Hepatocyte (in vitro differentiated cells): ENCODE data around the gene BANK1. TPM values are rescaled to one million over a fixed set of nuclear protein-coding genes. Genes with fewer than 3 reads are reported as not detected.

Experiments used
- DNase-seq: peaks from one replicate; pipeline ENCODE4 v3.0.0-alpha.2; 2016; ENCODE audit warnings: low spot score
- H2AFZ ChIP-seq: fragments of 200-600 bp; sonication (generic); 2 replicates; pipeline ENCODE4 v1.6.0; 2016; ENCODE audit warnings: antibody characterized with exemption, mild to moderate bottlenecking
- H3K27ac ChIP-seq: fragments of 200-600 bp; sonication (generic); 2 replicates; pipeline ENCODE4 v1.5.1; 2016; ENCODE audit warnings: mild to moderate bottlenecking
- H3K27me3 ChIP-seq: fragments of 200-600 bp; sonication (generic); 2 replicates; pipeline ENCODE4 v1.6.1; 2016
- H3K36me3 ChIP-seq: fragments of 200-600 bp; sonication (generic); replicated peaks from 2 replicates; pipeline ENCODE4 v1.5.1; 2016; ENCODE audit warnings: low read depth; ENCODE audit not compliant: insufficient read depth
- H3K4me1 ChIP-seq: fragments of 200-600 bp; sonication (generic); 2 replicates; pipeline ENCODE4 v1.5.1; 2016; ENCODE audit warnings: mild to moderate bottlenecking, moderate library complexity; ENCODE audit not compliant: insufficient read depth
- H3K4me2 ChIP-seq: fragments of 200-600 bp; sonication (generic); 2 replicates; pipeline ENCODE4 v1.6.0; 2016
- H3K4me3 ChIP-seq: fragments of 200-600 bp; sonication (generic); 2 replicates; pipeline ENCODE4 v1.5.1; 2016; ENCODE audit warnings: mild to moderate bottlenecking
- H3K79me2 ChIP-seq: fragments of 200-600 bp; sonication (generic); 2 replicates; pipeline ENCODE4 v1.6.0; 2017; ENCODE audit warnings: mild to moderate bottlenecking
- H3K9me2 ChIP-seq: fragments of 200-600 bp; sonication (generic); replicated peaks from 2 replicates; pipeline ENCODE4 v1.6.0; 2017; ENCODE audit warnings: mild to moderate bottlenecking; ENCODE audit not compliant: insufficient read depth
- H3K9me3 ChIP-seq: fragments of 200-600 bp; sonication (generic); 2 replicates; pipeline ENCODE4 v1.5.1; 2016; ENCODE audit warnings: low read depth, mild to moderate bottlenecking
- H4K20me1 ChIP-seq: fragments of 200-600 bp; sonication (generic); 2 replicates; pipeline ENCODE4 v1.6.0; 2016; ENCODE audit warnings: mild to moderate bottlenecking; ENCODE audit not compliant: insufficient read depth, poor library complexity, severe bottlenecking
- EZH2 ChIP-seq: fragments of 200-600 bp; sonication (generic); IDR thresholded peaks from 2 replicates; pipeline ENCODE4 v1.6.1; 2016; ENCODE audit warnings: antibody characterized with exemption, mild to moderate bottlenecking, borderline replicate concordance
- EZH2phosphoT487 ChIP-seq: fragments of 200-600 bp; sonication (generic); IDR thresholded peaks from one replicate; pipeline ENCODE4 v1.6.1; 2018; ENCODE audit warnings: antibody characterized with exemption, mild to moderate bottlenecking, low read depth, moderate library complexity; ENCODE audit not compliant: unreplicated experiment, severe bottlenecking
- WGBS: methylation state at CpG from one replicate; pipeline ENCODE4 v1.1.6; 2016; ENCODE audit warnings: low lambda C conversion rate; ENCODE audit errors: missing lambda C conversion rate; 5-methylcytosine and 5-hydroxymethylcytosine counted together
- polyA plus RNA-seq: library from polyadenylated mRNA; unstranded; fragments of >200 nt; fragmentation: Nextera tagmentation; extraction: Ambion mirVana; gene quantifications from 2 replicates; pipeline ENCODE4 v1.2.1, GENCODE V29; 2016
- total RNA-seq: library from RNA; depleted of rRNA; stranded (reverse); fragments of >200 nt; gene quantifications from 2 replicates; pipeline ENCODE4 v1.2.3, GENCODE V29; 2014
- TF ChIP-seq, protein P1 (sequence below): fragments of 200-600 bp; sonication (generic); IDR thresholded peaks from 2 replicates; pipeline ENCODE4 v1.5.1; 2016; ENCODE audit warnings: antibody characterized with exemption, mild to moderate bottlenecking; ENCODE audit not compliant: poor library complexity

Gene BANK1, protein sequence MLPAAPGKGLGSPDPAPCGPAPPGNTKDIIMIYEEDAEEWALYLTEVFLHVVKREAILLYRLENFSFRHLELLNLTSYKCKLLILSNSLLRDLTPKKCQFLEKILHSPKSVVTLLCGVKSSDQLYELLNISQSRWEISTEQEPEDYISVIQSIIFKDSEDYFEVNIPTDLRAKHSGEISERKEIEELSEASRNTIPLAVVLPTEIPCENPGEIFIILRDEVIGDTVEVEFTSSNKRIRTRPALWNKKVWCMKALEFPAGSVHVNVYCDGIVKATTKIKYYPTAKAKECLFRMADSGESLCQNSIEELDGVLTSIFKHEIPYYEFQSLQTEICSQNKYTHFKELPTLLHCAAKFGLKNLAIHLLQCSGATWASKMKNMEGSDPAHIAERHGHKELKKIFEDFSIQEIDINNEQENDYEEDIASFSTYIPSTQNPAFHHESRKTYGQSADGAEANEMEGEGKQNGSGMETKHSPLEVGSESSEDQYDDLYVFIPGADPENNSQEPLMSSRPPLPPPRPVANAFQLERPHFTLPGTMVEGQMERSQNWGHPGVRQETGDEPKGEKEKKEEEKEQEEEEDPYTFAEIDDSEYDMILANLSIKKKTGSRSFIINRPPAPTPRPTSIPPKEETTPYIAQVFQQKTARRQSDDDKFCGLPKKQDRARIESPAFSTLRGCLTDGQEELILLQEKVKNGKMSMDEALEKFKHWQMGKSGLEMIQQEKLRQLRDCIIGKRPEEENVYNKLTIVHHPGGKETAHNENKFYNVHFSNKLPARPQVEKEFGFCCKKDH
- total RNA-seq = 0.17 and 0.52 TPM in 2 replicates
- 0.29 and 2.2 TPM in 2 replicates for polyA plus RNA-seq

DNA sequence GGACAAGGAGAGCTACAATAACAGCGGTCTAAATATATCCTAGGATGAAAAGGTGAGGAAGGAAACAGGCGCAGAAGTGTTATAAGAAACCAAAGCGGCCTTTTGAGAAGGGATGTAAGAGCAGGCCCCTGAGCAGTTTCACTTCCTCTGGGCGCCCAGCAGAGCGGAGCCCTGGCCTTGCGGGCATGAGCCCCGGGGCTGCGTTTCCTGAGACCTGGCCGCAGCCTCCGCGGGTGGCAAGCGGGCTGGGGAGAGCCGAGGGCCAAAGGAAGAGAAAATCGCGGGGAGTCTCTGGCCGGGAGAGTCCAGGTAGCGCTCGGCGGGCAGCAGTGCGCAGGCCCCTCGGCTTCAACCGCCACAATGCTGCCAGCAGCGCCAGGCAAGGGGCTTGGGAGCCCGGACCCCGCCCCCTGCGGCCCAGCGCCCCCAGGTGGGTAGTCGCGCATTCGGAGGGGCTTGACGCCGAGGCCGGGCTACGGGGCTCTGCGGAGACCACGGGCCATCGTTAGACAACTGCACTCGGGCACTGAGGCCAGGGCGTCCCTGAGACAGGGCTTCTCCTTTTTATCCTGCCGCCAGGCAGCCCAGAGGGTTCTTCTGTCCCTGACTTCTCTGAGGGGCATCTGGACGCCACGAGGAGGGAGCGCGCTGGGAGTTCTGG, at the start of gene BANK1:
TSS of gene BANK1 (plus strand) at position 210 of the 661 bp plus-strand sequence. CDS start at position 361, 151 bp downstream.
- H2AFZ ChIP-seq = peak within 1 kb of the TSS; percentile 83
- H3K27me3 ChIP-seq = no peaks in the 10 kb centered on the region
- H3K79me2 ChIP-seq = no peaks in the 10 kb centered on the region
- 12% methylated on average over 36 of the region's 44 CpGs for WGBS
- no peaks in the 10 kb centered on the region for H3K9me2 ChIP-seq
- H3K9me3 ChIP-seq = no peaks in the 10 kb centered on the region
- H3K4me1 ChIP-seq = peaks cover 3% of the 10 kb centered on the region
- H3K27ac ChIP-seq = peak within 1 kb of the TSS; percentile 43
- no peaks in the 10 kb centered on the region for H4K20me1 ChIP-seq
- H3K4me3 ChIP-seq = peak within 1 kb of the TSS; percentile 46
- no peaks in the 10 kb centered on the region for H3K36me3 ChIP-seq
- peak; percentile 64 for DNase-seq
- TF ChIP-seq, protein P1, sequence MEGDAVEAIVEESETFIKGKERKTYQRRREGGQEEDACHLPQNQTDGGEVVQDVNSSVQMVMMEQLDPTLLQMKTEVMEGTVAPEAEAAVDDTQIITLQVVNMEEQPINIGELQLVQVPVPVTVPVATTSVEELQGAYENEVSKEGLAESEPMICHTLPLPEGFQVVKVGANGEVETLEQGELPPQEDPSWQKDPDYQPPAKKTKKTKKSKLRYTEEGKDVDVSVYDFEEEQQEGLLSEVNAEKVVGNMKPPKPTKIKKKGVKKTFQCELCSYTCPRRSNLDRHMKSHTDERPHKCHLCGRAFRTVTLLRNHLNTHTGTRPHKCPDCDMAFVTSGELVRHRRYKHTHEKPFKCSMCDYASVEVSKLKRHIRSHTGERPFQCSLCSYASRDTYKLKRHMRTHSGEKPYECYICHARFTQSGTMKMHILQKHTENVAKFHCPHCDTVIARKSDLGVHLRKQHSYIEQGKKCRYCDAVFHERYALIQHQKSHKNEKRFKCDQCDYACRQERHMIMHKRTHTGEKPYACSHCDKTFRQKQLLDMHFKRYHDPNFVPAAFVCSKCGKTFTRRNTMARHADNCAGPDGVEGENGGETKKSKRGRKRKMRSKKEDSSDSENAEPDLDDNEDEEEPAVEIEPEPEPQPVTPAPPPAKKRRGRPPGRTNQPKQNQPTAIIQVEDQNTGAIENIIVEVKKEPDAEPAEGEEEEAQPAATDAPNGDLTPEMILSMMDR = peak; percentile 47
- TF ChIP-seq EZH2 (no peak), EZH2phosphoT487 (no peak)
- peak within 1 kb of the TSS; percentile 90 for H3K4me2 ChIP-seq

DNA sequence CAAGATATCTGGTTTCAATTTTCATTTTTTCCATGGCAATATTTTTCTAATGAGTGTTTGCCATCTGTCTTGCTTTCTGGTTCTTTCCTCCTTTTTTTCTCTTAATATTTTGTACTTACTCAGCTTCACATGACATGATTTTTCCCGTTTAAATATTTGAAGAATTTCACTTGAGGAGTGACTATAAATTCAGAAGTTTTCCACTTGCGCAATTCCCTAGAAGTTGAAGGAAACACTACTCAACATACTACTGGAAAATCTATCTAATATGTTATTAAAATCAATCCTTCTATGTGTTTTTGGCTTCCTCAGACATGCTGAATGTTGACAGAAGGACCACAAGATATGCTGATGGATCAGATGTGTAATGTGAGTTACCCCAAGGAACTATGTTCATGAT, 36.8 kb upstream of the BANK1 start:
- no peak for DNase-seq
- Histone ChIP-seq H3K27ac (no peak overlapping the region), H3K4me3 (no peak overlapping the region), H3K79me2 (no peaks in the 10 kb centered on the region), H4K20me1 (no peaks in the 10 kb centered on the region), H3K4me2 (no peak overlapping the region), H2AFZ (no peak overlapping the region), H3K4me1 (no peaks in the 10 kb centered on the region), H3K9me2 (no peaks in the 10 kb centered on the region), H3K36me3 (no peaks in the 10 kb centered on the region), H3K9me3 (no peaks in the 10 kb centered on the region), H3K27me3 (no peaks in the 10 kb centered on the region)
- 50% methylated on average over 2 of the region's 2 CpGs for WGBS
- TF ChIP-seq EZH2 (no peak), EZH2phosphoT487 (no peak)
- TF ChIP-seq, protein P1 = no peak

DNA sequence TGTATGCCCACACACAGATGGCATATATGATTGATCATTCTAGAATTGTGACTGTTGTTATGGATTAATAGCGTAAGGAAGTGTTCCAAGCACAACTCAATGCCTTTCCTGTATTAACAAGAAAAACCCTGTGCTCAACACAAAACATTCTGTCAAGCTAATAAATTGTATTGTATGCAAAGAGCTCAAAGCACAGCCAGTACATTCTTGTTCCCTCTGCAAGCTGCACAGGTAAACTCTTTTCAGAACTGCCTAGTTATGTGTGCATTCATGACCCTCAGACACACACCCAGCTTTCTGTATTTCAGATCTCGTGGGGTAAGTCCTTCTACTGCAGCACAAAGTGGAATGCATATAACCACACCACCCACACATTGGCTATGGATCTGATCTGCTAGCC, 34.3 kb upstream of the BANK1 start:
- no peaks in the 10 kb centered on the region for H3K36me3 ChIP-seq
- WGBS = 18% methylated on average over 2 of the region's 2 CpGs
- H3K9me2 ChIP-seq = no peaks in the 10 kb centered on the region
- H3K4me1 ChIP-seq = no peaks in the 10 kb centered on the region
- no peak overlapping the region for H3K27ac ChIP-seq
- TF ChIP-seq, protein P1 = no peak
- no peak for TF ChIP-seq EZH2
- no peak for TF ChIP-seq EZH2phosphoT487
- no peaks in the 10 kb centered on the region for H4K20me1 ChIP-seq
- H3K9me3 ChIP-seq = no peaks in the 10 kb centered on the region
- no peak overlapping the region for H3K4me2 ChIP-seq
- H3K4me3 ChIP-seq = no peak overlapping the region
- no peak for DNase-seq
- H3K79me2 ChIP-seq = no peaks in the 10 kb centered on the region
- H2AFZ ChIP-seq = no peak overlapping the region
- no peaks in the 10 kb centered on the region for H3K27me3 ChIP-seq
